Fibroblast of lung (primary cell): Measurements from ENCODE around the gene ASAP3. TPM values are rescaled to one million over a fixed set of nuclear protein-coding genes. Genes with fewer than 3 reads are reported as not detected.

Experiments used
- DNase-seq, 2 donors: peaks; one replicate each; pipeline versions ENCODE4 v3.0.0 to v3.0.0-alpha.2; 2010; ENCODE audit warnings: low read depth in 2 of 2
- H2AFZ ChIP-seq: 2 replicates; pipeline ENCODE4 v1.5.1; 2012; ENCODE audit warnings: low read length, control low read depth, inconsistent platforms
- H3K27ac ChIP-seq: 2 replicates; pipeline ENCODE4 v1.5.1; 2011; ENCODE audit warnings: low read length, control low read depth; ENCODE audit not compliant: insufficient read depth
- H3K27me3 ChIP-seq: 2 replicates; pipeline ENCODE4 v1.5.1; 2011; ENCODE audit warnings: mild to moderate bottlenecking, low read length; ENCODE audit not compliant: control insufficient read depth, insufficient read depth
- H3K36me3 ChIP-seq: 2 replicates; pipeline ENCODE4 v1.5.1; 2011; ENCODE audit warnings: low read length; ENCODE audit not compliant: control insufficient read depth, insufficient read depth
- H3K4me1 ChIP-seq: 2 replicates; pipeline ENCODE4 v1.5.1; 2011; ENCODE audit warnings: low read length; ENCODE audit not compliant: control insufficient read depth, insufficient read depth; ENCODE audit errors: extremely low read depth
- H3K4me2 ChIP-seq: 2 replicates; pipeline ENCODE4 v1.5.1; 2011; ENCODE audit warnings: low read length, control low read depth; ENCODE audit not compliant: insufficient read depth; ENCODE audit errors: extremely low read depth
- H3K4me3 ChIP-seq, 4 experiments: fragments of 200-600 bp in 1 of 4; sonication (generic) in 1 of 4; replicated peaks in 1 of 4; 2 replicates each; pipeline ENCODE4 v1.5.1; 2011 to 2016; ENCODE audit warnings: low read length in 4 of 4, low read depth in 3 of 4, mild to moderate bottlenecking in 3 of 4, control low read depth in 2 of 4, inconsistent platforms in 1 of 4, mixed read lengths in 1 of 4; ENCODE audit not compliant: insufficient read depth in 1 of 4; ENCODE audit errors: control extremely low read depth in 1 of 4
- H3K79me2 ChIP-seq: 2 replicates; pipeline ENCODE4 v1.5.1; 2012; ENCODE audit warnings: mild to moderate bottlenecking, low read length, inconsistent platforms; ENCODE audit not compliant: control insufficient read depth, insufficient read depth
- H3K9ac ChIP-seq: 2 replicates; pipeline ENCODE4 v1.5.1; 2011; ENCODE audit warnings: mild to moderate bottlenecking, low read length, control low read depth; ENCODE audit not compliant: insufficient read depth
- H3K9me3 ChIP-seq: 2 replicates; pipeline ENCODE4 v1.5.1; 2012; ENCODE audit warnings: low read depth, low read length; ENCODE audit not compliant: control insufficient read depth, insufficient read depth
- H4K20me1 ChIP-seq: 2 replicates; pipeline ENCODE4 v1.5.1; 2011; ENCODE audit warnings: low read length; ENCODE audit not compliant: control insufficient read depth, insufficient read depth; ENCODE audit errors: extremely low read depth
- EZH2 ChIP-seq: IDR thresholded peaks from 2 replicates; pipeline ENCODE4 v1.5.1; 2012; ENCODE audit warnings: low read length, control low read depth, mild to moderate bottlenecking; ENCODE audit errors: missing control alignments
- polyA plus RNA-seq, 2 donors: library from polyadenylated mRNA; depleted of rRNA in 1 of 2; stranded (reverse) in 1 of 2; unstranded in 1 of 2; fragments of >200 nt; gene quantifications; 2 replicates each; pipeline ENCODE4 v1.2.1, GENCODE V29; 2011 to 2012; ENCODE audit warnings: missing spikeins in 1 of 2
- total RNA-seq: library from RNA; depleted of rRNA; stranded (reverse); fragments of >200 nt; gene quantifications from 2 replicates; pipeline ENCODE4 v1.2.1, GENCODE V29; 2014
- TF ChIP-seq, protein P1 (sequence below), 2 donors: IDR thresholded peaks in 1 of 2; conservative IDR thresholded peaks in 1 of 2; 1 replicate in 1 of 2; 2 replicates in 1 of 2; pipeline ENCODE4 v1.5.1; 2011 to 2012; ENCODE audit warnings: low read length in 2 of 2, control low read depth in 1 of 2, inconsistent platforms in 1 of 2, low read depth in 1 of 2, mild to moderate bottlenecking in 1 of 2

ASAP3 gene
- total and polyA plus RNA-seq, 2 donors (not counting 1 experiment from before 2014, with no cell fraction given) = 14.2 to 73.2 TPM

DNA sequence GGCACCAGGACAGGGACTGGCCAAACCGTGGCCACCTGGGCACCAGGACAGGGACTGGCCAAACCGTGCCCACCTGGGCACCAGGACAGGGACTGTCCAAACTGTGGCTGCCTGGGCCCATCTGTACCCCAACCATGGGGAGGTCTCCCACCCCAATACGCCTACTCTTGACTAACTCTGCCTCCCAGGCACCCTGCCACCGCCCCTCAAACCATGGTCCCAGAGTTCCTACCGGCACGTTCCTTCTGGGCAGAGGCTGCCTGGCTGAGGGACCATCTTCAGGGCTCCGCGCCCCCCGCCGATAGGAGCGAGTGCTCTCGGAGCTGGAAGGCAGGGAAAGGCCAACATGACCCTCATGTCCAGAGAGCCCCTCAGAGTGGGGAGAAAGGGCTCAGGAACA lies 53.2 kb downstream of the ASAP3 start:
- no peak for TF ChIP-seq EZH2
- TF ChIP-seq, protein P1, sequence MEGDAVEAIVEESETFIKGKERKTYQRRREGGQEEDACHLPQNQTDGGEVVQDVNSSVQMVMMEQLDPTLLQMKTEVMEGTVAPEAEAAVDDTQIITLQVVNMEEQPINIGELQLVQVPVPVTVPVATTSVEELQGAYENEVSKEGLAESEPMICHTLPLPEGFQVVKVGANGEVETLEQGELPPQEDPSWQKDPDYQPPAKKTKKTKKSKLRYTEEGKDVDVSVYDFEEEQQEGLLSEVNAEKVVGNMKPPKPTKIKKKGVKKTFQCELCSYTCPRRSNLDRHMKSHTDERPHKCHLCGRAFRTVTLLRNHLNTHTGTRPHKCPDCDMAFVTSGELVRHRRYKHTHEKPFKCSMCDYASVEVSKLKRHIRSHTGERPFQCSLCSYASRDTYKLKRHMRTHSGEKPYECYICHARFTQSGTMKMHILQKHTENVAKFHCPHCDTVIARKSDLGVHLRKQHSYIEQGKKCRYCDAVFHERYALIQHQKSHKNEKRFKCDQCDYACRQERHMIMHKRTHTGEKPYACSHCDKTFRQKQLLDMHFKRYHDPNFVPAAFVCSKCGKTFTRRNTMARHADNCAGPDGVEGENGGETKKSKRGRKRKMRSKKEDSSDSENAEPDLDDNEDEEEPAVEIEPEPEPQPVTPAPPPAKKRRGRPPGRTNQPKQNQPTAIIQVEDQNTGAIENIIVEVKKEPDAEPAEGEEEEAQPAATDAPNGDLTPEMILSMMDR (conservative IDR thresholded peaks at IDR 0.05 in 1 of 2, IDR thresholded peaks at IDR 0.05 in 1 of 2; ENCODE audit: low read depth in 1 of 2, low read length in 2 of 2) = no peak
- Histone ChIP-seq H2AFZ (no peak overlapping the region), H3K79me2 (no peaks in the 10 kb centered on the region)

DNA sequence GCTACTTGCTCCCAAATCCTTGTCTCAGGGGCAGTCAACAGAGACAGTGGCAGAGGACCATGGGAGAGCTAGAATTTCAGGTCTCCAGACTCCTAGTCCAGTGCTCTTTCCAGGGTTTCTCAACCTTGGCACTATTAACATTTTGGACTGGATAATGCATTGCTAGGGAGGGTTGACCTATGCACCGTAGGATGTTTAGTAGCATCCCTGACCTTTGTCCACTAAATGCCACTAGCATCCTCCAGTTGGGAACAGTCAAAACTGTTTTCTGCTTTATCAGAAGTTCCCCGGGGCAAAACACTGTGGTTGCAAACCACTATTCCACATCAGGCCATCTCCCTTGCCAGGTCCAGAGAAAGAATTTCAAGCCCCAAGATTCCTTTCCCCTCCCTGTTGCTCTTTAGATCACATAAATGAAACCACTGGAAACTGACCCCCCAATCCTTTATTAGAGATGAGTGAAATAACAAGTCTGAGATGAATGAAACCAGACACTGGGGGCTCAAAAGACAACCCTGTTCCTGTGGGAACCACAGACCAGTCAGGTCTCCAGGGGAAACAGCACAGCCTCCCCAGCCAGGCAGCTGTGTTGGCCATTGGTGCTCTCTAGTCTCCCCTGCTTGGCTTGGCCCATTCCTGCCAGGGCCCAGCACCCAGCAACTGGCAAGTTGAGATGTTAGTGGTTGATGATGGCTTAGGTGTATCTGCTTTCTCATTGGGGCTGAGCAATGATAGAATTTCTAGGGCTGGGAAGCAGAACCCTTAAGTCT lies 55.7 kb downstream of the ASAP3 start:
- no peaks in the 10 kb centered on the region for H3K4me1 ChIP-seq
- no peaks in the 10 kb centered on the region for H3K79me2 ChIP-seq
- DNase-seq = no peak
- H2AFZ ChIP-seq = no peak overlapping the region
- H3K4me2 ChIP-seq = no peak overlapping the region
- H4K20me1 ChIP-seq = no peaks in the 10 kb centered on the region
- H3K36me3 ChIP-seq = peaks cover 4% of the 10 kb centered on the region
- no peaks in the 10 kb centered on the region for H3K9me3 ChIP-seq
- TF ChIP-seq, protein P1 (conservative IDR thresholded peaks at IDR 0.05 in 1 of 2, IDR thresholded peaks at IDR 0.05 in 1 of 2; ENCODE audit: low read depth in 1 of 2, low read length in 2 of 2) = no peak
- TF ChIP-seq EZH2 = no peak
- H3K4me3 ChIP-seq = no peak overlapping the region
- no peaks in the 10 kb centered on the region for H3K27me3 ChIP-seq
- H3K27ac ChIP-seq = no peak overlapping the region
- no peak overlapping the region for H3K9ac ChIP-seq

More for the DNA sequence above, 53.2 kb downstream of the ASAP3 start:
- DNase-seq = no peak
- no peak overlapping the region for H3K4me3 ChIP-seq
- no peak overlapping the region for H3K9ac ChIP-seq
- no peaks in the 10 kb centered on the region for H4K20me1 ChIP-seq
- no peak overlapping the region for H3K4me2 ChIP-seq
- H3K27ac ChIP-seq = no peak overlapping the region
- H3K9me3 ChIP-seq = no peaks in the 10 kb centered on the region
- no peaks in the 10 kb centered on the region for H3K27me3 ChIP-seq
- peaks cover 13% of the 10 kb centered on the region for H3K36me3 ChIP-seq
- no peaks in the 10 kb centered on the region for H3K4me1 ChIP-seq

GRCh38 chr1:23427550-23427949 lies 56.4 kb downstream of the ASAP3 start:
- no peak for DNase-seq
- peaks cover under 1% of the 10 kb centered on the region for H3K4me1 ChIP-seq
- TF ChIP-seq EZH2 = no peak
- TF ChIP-seq, protein P1 (conservative IDR thresholded peaks at IDR 0.05 in 1 of 2, IDR thresholded peaks at IDR 0.05 in 1 of 2; ENCODE audit: low read depth in 1 of 2, low read length in 2 of 2) = no peak

More at GRCh38 chr1:23427550-23427949, 56.4 kb downstream of the ASAP3 start:
- Histone ChIP-seq H3K27ac (no peak overlapping the region), H3K4me3 (no peak overlapping the region), H3K79me2 (no peaks in the 10 kb centered on the region), H3K36me3 (peaks cover 2% of the 10 kb centered on the region), H3K27me3 (no peaks in the 10 kb centered on the region), H3K4me2 (no peak overlapping the region), H4K20me1 (no peaks in the 10 kb centered on the region), H3K9ac (no peak overlapping the region), H2AFZ (no peak overlapping the region), H3K9me3 (no peaks in the 10 kb centered on the region)
